ENCODE data around the gene TECTA.

DNA sequence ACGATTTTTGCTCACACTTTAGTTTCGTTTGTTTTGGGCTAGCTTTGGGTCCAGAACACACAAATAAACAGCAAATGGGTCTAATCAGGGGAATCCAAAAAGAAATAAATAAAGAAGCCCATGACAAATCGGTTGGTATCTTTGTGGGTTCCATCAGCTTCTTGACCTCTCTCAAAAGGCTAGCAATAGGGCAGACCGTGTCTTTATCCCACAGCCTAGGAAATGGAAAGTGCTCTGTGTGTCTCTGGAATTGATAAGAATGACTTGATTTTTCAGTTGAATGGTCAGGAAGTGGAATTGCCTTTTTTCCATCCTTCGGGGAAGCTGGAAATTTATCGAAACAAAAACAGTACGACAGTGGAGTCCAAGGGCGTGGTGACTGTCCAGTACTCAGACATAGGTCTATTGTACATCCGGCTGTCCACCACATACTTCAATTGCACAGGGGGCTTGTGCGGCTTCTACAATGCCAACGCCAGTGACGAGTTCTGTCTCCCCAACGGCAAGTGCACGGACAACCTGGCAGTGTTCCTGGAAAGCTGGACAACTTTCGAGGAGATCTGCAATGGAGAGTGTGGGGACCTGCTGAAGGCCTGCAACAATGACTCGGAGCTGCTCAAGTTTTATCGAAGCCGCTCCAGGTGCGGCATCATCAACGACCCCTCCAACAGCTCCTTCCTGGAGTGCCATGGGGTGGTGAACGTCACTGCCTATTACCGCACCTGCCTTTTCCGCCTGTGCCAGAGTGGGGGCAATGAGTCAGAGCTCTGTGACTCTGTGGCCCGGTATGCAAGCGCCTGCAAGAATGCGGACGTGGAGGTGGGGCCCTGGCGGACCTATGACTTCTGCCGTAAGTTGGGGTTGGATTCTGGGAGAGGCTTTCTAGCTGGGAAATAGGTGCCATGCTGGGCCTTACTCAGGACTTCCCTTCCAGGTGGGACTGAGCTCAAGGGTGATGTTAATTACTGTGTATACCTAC lies 28.6 kb downstream of the TECTA start:
- TF ChIP-seq POLR2A (IDR thresholded peaks at IDR 0.05; ENCODE audit: low read length) (no peak), GATA1 (IDR thresholded peaks at IDR 0.05; ENCODE audit: low read depth, low read length) (no peak)
